GM12874 (cell line): ENCODE data around the gene FCHO1.

Experiments
- TF ChIP-seq, protein P1 (sequence below): IDR thresholded peaks from 2 replicates; pipeline ENCODE4 v1.5.1; 2011; ENCODE audit warnings: low read depth, mild to moderate bottlenecking, control low read depth, low read length, moderate library complexity; ENCODE audit not compliant: insufficient read depth

The FCHO1 gene

DNA sequence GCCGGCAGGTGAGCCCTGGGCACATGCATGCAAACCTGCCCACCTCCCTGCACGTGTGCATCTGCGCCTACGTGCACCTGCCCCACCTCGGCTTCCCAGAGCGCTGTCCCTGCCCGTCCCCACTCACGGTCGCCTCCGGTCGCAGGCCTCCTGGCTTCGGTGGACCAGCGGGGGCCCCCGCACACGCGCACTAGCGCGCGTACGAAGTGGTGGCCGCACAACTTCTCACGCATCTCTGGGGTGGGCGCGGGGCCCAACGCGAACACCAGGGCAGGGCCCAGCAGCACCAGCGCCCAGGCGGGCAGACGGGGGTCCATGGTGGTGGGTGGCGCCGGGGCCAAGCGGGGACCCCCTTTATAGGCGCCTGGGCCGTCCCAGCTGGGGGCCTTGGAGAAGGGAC is 69.9 kb downstream of the FCHO1 start, which contains the start of gene INSL3:
TSS of gene INSL3 (minus strand) at position 330 of the 400 bp plus-strand sequence. CDS start at position 317, 13 bp downstream.
- TF ChIP-seq, protein P1, sequence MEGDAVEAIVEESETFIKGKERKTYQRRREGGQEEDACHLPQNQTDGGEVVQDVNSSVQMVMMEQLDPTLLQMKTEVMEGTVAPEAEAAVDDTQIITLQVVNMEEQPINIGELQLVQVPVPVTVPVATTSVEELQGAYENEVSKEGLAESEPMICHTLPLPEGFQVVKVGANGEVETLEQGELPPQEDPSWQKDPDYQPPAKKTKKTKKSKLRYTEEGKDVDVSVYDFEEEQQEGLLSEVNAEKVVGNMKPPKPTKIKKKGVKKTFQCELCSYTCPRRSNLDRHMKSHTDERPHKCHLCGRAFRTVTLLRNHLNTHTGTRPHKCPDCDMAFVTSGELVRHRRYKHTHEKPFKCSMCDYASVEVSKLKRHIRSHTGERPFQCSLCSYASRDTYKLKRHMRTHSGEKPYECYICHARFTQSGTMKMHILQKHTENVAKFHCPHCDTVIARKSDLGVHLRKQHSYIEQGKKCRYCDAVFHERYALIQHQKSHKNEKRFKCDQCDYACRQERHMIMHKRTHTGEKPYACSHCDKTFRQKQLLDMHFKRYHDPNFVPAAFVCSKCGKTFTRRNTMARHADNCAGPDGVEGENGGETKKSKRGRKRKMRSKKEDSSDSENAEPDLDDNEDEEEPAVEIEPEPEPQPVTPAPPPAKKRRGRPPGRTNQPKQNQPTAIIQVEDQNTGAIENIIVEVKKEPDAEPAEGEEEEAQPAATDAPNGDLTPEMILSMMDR, result no peak

DNA sequence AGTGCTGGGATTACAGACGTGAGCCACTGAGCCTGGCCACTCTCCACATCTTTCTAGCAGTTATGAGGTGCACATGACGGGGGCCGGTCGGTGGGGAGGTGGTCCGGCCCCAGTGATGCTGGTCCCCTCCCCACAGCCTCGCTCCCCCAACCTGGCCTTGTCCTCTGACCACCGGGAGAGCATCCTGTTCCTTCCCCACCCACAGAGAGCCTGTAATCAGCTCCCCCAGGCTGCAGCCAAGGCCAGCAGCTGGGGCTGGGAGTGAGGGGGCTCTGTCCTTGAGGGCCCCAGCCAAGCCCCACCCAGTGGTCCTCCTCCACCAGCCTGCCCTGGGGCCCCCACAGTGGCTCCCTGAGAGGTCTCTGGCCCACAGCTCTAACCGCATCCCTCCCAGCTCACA is 73.1 kb downstream of the FCHO1 start:
- TF ChIP-seq, protein P1, result no peak

DNA sequence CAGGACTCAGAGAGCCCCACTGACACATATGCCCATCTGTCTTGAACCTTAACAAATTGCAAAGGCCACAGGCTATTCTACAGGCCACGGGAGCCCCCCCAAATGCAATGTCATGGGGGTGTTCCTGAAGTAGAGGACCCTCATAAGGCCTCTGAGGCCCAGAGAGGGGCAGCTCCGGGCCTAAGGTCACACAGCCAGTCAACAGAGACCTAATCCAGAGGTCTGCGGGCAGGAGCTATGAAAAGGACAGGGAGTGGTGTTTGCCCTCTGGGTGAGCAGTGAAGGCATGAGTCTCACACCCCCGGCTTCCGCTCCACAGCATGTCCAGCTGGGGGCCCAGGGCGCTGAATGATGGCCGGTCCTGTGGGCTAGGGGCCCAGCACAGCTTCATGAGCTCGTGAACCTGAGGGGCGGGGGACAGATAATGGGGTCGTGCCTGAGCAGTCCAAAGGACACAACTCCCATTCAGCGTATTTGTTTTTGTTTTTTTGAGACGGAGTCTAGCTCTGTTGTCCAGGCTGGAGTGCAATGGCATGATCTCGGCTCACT is 75.3 kb downstream of the FCHO1 start:
- TF ChIP-seq, protein P1, result no peak

DNA sequence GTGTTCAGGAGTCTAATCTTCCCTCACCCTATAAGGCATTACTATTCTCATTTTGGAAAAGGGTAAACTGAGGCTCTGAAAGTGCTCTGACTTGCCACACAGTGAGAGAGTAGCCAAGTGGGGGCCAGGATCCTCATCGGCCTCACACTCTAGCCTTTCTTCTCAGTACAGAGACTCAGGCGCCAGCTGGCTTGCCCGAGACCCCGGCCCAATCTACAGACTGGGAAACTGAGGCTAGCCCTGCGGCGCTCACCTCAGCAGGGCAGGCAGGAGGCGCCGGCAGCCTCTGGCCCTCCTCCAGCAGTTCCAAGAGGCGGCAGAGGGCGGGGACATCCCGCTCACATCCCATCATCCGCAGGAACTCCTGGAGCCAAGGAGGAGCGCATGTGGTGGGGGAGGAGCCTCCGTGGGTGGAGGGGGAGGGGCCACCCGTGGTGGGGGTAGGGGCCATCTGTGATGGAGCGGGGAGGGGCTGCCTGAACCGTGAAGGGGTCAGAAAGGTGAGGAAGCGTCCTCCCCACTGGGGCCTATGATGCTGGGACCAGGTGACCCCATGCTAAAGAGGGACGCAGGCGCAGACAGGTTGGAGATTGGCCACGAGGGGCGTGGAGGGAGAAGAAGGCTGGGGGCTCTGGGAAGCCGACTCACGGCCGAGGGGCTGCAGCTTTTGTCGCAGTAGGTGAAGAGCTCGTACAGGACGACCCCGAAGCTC is 78.7 kb downstream of the FCHO1 start:
- TF ChIP-seq, protein P1, result no peak

DNA sequence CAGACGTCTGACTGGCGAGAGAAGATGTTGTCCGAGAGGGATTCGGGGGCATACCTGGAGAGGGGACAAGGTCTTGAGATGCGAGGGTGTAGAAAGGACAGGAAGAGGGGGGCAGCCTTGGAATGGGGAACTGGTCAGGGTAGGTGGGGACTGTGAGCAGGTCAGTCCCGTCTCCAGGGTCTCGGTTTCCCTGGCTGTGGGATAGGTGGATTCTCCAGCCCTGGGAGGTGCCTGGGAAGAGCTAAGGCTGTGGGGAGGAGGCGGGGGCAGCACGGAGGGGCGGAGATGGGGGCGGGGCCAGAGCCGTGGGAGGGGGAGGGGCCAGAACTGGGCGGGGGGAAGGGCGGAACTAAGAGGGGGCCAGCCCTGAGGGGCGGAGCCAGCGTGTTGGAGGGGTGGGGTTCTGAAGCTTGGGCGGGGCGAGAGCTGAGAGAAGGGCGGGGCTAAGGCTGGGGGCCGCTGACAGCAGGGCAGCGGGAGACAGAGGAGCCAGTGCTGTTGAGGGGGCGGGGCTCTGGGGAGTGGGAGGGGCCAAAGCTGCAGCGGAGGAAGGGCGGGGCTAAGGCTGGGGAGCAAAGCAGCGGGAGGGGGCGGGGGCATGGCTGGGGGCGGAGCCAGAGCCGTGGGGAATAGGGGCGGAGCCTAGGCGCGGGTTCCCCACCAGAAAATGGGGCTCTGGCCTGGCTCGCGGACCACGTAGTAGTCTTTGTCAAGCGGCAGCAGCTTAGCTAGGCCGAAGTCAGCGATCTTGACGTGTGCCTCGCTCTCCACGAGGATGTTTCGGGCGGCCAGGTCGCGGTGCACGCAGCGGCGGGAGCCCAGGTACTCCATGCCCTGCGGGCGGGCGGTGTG is 79.5 kb downstream of the FCHO1 start:
- TF ChIP-seq, protein P1, result no peak

DNA sequence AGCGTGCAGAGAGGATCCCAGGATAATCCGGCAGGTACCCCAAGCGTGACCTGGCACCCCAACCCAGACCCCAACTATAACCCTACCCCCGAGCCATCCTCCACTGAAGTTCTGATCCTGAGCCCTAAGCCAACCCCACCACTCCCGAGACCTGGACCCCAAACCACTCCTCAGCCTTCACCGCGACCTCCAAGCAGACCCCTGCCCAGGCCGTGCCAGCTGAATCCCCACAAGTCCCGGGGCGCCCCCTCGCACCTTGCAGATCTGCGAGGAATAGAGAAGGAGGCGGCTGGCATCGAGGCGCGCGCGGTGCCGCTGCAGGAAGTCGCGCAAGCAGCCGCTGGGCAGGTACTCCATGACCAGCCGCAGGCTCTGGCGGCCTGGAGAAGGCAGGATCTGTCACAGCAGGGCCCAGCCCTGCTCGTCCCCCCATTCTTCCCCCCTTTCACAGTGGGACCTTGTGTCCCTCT is 80.2 kb downstream of the FCHO1 start:
- TF ChIP-seq, protein P1, result no peak
